Suprapubic skin (tissue), 4 donors: Measurements from ENCODE around the gene BBS1.

Source experiments
- POLR2A ChIP-seq, 2 donors: fragments of 450-650 bp; IDR thresholded peaks; one replicate each; pipeline ENCODE4 v1.6.1; 2017; ENCODE audit warnings: antibody characterized with exemption in 2 of 2, mild to moderate bottlenecking in 2 of 2, moderate library complexity in 2 of 2
- POLR2AphosphoS5 ChIP-seq, 3 donors: sonication (generic); formaldehyde crosslinking; IDR thresholded peaks; one replicate each; pipeline ENCODE4 v1.6.1; 2017; ENCODE audit warnings: antibody characterized with exemption in 3 of 3
- TF ChIP-seq, protein P1 (sequence below), 2 donors: fragments of 200-600 bp in 1 of 2; fragments of 450-650 bp in 1 of 2; sonication (generic) in 1 of 2; IDR thresholded peaks; one replicate each; pipeline ENCODE4 v1.5.1; 2016 to 2019; ENCODE audit warnings: antibody characterized with exemption in 2 of 2, mild to moderate bottlenecking in 1 of 2, moderate library complexity in 1 of 2

DNA sequence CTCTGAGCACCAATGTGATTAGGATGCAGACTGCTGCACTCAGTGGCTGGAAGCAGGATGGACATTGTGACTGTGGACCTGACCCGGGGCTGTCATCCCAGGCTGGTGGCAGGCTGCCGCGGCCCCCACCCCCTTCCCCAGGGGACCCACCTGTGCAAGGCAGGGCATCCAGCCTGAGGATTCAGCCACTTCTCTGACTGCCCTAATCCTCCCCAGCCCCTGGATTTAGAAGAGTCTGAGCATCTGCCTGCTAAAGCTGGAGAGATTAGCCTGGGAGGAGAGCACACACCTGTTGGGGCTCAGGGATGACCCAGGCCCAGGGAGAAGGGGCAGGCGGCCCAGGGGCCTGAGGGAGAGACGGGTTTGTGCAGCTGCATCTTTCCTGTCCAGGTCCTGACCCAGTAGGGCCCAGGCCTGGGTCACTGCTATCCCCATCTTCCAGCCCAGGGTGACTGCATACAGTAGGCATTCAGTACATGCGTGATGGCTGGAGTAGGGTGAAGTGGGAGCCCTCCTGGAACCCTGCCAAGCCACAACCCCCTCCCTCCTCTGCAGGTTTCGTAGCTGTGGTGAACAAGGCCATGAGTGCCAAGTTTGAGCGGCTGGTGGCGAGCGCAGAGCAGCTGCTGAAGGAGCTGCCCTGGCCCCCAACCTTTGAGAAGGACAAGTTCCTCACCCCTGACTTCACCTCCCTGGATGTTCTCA lies 18.1 kb upstream of the BBS1 start:
- TF ChIP-seq, protein P1, sequence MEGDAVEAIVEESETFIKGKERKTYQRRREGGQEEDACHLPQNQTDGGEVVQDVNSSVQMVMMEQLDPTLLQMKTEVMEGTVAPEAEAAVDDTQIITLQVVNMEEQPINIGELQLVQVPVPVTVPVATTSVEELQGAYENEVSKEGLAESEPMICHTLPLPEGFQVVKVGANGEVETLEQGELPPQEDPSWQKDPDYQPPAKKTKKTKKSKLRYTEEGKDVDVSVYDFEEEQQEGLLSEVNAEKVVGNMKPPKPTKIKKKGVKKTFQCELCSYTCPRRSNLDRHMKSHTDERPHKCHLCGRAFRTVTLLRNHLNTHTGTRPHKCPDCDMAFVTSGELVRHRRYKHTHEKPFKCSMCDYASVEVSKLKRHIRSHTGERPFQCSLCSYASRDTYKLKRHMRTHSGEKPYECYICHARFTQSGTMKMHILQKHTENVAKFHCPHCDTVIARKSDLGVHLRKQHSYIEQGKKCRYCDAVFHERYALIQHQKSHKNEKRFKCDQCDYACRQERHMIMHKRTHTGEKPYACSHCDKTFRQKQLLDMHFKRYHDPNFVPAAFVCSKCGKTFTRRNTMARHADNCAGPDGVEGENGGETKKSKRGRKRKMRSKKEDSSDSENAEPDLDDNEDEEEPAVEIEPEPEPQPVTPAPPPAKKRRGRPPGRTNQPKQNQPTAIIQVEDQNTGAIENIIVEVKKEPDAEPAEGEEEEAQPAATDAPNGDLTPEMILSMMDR (IDR thresholded peaks at IDR 0.05) = no peak
- TF ChIP-seq POLR2A (IDR thresholded peaks at IDR 0.05) (no peak), POLR2AphosphoS5 (IDR thresholded peaks at IDR 0.05) (no peak)
